ENCODE data around the gene YEATS4.

GRCh38 chr12:69354556-69355187 is 4.9 kb upstream of the YEATS4 start:
- TF ChIP-seq CTCF (IDR thresholded peaks at IDR 0.05; ENCODE audit: low read depth, low read length) (no peak), EZH2phosphoT487 (IDR thresholded peaks at IDR 0.05; ENCODE audit: low read depth) (no peak)

All from OCI-LY3 (cell line).